AG10803 (cell line): ENCODE results near the gene AP1S2.
"Not testable (repeated sequence)": the region's sequence is repeated elsewhere in the genome, so short reads cannot be mapped to it uniquely, and the experiment has no call there.

ENCODE experiments used
- DNase-seq: peaks from one replicate; pipeline ENCODE4 v3.0.0; 2010; ENCODE audit warnings: low read depth
- H3K4me3 ChIP-seq: 2 replicates; pipeline ENCODE4 v1.5.1; 2011; ENCODE audit warnings: mild to moderate bottlenecking, low read length, control low read depth
- CTCF ChIP-seq: conservative IDR thresholded peaks from 2 replicates; pipeline ENCODE4 v1.5.1; 2011; ENCODE audit warnings: mild to moderate bottlenecking, low read length, control low read depth, inconsistent platforms

Gene AP1S2

GRCh38 chrX:15882704-15883539 is 28.3 kb upstream of the AP1S2 start:
- no peak for TF ChIP-seq CTCF
- H3K4me3 ChIP-seq = no peak overlapping the region
- DNase-seq = peak; percentile 28

- no peak overlapping the region for H3K4me3 ChIP-seq
- DNase-seq = no peak
- no peak for TF ChIP-seq CTCF
These were observed 26.8 kb upstream of the AP1S2 start for GRCh38 chrX:15881381-15881897.

- not testable (repeated sequence) for H3K4me3 ChIP-seq, DNase-seq
These were observed 23.3 kb upstream of the AP1S2 start for GRCh38 chrX:15877914-15878313.

- no peak for TF ChIP-seq CTCF
- no peak overlapping the region for H3K4me3 ChIP-seq
- peak; percentile 38 for DNase-seq
These were observed 22.8 kb upstream of the AP1S2 start for GRCh38 chrX:15877380-15877779.

GRCh38 chrX:15874672-15875071 is 20.1 kb upstream of the AP1S2 start:
- H3K4me3 ChIP-seq = no peak overlapping the region
- no peak for DNase-seq
- TF ChIP-seq CTCF = no peak

- no peak for DNase-seq
- no peak overlapping the region for H3K4me3 ChIP-seq
- no peak for TF ChIP-seq CTCF
These were observed 19.0 kb upstream of the AP1S2 start for GRCh38 chrX:15873566-15873965.

GRCh38 chrX:15870310-15870709 is 15.7 kb upstream of the AP1S2 start:
- no peak for DNase-seq
- TF ChIP-seq CTCF = no peak
- no peak overlapping the region for H3K4me3 ChIP-seq
